Measurements from ENCODE around the gene PLXNA2.

Gene PLXNA2

DNA sequence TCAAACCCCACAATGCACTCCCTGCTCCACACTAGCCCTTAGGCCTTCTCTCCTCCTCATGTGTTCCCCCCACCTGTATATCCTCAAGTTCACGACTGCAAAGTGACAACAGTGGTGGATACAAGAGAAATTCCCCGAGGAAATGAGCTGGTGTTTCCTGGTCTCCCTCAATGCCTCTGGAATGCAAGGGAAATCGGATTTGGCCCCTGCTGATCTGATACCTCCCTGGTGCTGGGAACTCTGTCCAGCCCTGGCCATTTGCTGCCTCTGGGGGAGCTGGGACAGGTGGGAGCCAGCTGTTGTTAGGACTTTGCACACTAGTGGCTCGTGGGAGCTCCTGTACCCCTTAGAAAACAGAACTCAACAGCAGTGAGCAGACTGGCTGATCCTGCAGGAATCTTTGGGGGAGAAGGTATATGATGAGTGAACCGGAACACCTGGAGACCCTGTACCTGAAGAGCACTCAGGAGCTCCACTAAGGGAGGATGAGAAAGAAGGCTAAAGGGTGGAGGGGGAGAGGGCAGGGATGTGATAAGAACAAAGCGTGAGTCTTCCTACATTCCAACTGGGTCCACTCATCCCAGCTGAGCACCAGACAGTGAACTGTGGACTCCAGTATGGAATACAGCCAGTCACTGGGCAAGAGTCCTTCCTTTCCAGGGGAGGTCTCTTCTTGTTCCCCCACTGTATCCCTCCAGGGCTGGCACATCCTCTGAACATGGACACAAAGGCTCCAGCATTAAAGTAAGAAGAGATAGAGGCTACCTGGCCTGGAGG lies 69.3 kb downstream of the PLXNA2 start:
- no peak overlapping the region for H3K4me3 ChIP-seq (ENCODE audit: low read depth, low read length)
- TF ChIP-seq, protein P1, sequence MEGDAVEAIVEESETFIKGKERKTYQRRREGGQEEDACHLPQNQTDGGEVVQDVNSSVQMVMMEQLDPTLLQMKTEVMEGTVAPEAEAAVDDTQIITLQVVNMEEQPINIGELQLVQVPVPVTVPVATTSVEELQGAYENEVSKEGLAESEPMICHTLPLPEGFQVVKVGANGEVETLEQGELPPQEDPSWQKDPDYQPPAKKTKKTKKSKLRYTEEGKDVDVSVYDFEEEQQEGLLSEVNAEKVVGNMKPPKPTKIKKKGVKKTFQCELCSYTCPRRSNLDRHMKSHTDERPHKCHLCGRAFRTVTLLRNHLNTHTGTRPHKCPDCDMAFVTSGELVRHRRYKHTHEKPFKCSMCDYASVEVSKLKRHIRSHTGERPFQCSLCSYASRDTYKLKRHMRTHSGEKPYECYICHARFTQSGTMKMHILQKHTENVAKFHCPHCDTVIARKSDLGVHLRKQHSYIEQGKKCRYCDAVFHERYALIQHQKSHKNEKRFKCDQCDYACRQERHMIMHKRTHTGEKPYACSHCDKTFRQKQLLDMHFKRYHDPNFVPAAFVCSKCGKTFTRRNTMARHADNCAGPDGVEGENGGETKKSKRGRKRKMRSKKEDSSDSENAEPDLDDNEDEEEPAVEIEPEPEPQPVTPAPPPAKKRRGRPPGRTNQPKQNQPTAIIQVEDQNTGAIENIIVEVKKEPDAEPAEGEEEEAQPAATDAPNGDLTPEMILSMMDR (IDR thresholded peaks at IDR 0.05; ENCODE audit: insufficient read depth, low read length, missing control alignments): no peak
- ChIA-PET POLR2A (interaction anchor here (0.7 to 1.1 kb wide), 3 partner anchors 11 to 14 kb away, joined by 3 to 6 read pairs (median 5); no protein-coding TSS in a partner anchor), CTCF (interaction anchor here (0.8 to 2.0 kb wide), 9 partner anchors 9 to 153 kb away, joined by 3 to 7 read pairs (median 4); partner anchors contain the start of gene PLXNA2)
- DNase-seq (ENCODE audit: low read depth, low spot score): no peak

DNA sequence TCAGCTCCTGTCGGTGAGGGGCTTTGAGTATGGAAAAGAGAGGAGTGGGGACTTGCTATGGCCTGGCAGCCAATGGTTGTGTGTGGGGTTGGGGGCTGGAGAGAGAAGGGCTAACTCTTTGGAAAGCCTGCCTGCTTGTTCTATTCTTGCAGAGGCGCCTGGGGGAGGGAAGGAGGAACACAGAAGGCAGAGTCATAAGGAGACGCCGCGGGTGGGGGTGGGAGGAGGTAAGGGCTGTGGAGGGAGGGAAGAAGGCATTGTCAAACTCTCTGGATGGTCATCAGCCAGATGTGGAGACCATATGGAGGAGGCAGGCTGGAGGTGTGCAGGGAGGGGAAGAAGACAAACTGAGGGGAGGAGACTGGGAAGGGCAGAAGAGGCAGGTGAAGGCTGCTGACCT lies 70.0 kb downstream of the PLXNA2 start:
- no peak for DNase-seq (ENCODE audit: low read depth, low spot score)
- CTCF ChIA-PET: interaction anchor here (0.8 to 2.0 kb wide), 8 partner anchors 10 to 152 kb away, joined by 3 to 7 read pairs (median 4); partner anchors contain the start of gene PLXNA2
- no peak overlapping the region for H3K4me3 ChIP-seq (ENCODE audit: low read depth, low read length)
- POLR2A ChIA-PET: interaction anchor here (0.7 kb wide), 1 partner anchor 11 kb away, joined by 6 read pairs; no protein-coding TSS in a partner anchor
- TF ChIP-seq, protein P1 (IDR thresholded peaks at IDR 0.05; ENCODE audit: insufficient read depth, low read length, missing control alignments): no peak

DNA sequence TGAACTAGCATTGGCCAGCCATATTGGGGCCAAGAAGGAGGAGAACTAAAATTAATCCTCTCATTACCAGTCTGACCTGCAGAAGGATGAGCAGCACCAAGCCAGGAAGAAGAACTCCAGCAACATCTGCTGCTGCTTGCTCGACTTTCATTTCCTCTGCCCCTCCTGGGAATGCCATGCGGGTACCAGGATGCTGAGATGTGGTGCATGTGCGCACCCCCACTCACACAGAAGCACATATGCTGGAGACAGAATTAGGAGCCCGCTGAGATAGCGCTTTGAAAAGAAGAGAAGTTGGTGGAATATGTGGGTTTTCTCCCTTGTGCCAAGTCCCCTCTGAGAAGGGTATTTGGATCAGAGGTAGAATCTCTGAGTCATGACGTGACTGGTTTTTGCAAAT lies 70.4 kb downstream of the PLXNA2 start:
- CTCF ChIA-PET: interaction anchor here (1.0 to 2.2 kb wide), 7 partner anchors 8 to 80 kb away, joined by 3 to 10 read pairs (median 5); partner anchors contain the start of gene PLXNA2
- no peak overlapping the region for H3K4me3 ChIP-seq (ENCODE audit: low read depth, low read length)
- POLR2A ChIA-PET: no interaction called here

DNA sequence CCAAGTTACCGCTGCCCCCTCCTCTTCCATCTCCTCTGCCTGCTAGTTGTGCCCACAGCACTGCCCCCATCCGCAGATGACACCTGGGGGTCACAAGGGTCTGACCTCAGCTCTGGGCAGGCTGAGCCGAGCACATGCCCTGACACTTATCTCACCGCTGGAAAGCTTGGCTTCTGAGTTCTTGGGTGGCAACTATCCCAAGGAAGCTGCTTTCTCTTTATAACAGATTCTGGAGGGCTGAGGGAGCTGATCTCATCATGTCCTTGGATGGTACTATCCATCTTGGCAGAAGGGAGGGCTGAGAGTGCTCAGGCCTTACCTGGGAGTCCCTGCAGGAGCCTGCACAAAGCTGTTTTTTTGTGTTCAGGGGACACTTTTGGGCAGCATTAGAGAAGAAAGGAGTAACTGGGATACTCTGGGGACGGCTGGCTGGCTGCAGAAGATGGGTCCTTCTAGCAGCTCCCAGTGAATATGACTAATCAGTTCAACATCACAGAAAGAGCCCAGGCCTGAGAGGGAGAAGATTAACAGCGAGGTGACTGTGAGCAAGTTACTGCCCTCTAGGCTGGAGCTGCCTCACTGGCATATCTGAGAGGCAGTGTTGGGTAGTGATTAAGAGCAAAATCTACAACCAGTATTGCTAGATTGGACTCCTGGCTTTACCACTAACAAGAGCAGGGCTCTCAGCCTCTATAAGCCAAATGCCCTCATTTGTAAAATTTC lies 71.6 kb downstream of the PLXNA2 start:
- H3K4me3 ChIP-seq (ENCODE audit: low read depth, low read length): no peak overlapping the region
- TF ChIP-seq, protein P1 (IDR thresholded peaks at IDR 0.05; ENCODE audit: insufficient read depth, low read length, missing control alignments): no peak
- ChIA-PET CTCF (interaction anchor here (0.7 to 2.2 kb wide), 11 partner anchors 10 to 83 kb away, joined by 3 to 10 read pairs (median 4); no protein-coding TSS in a partner anchor), POLR2A (no interaction called here)
- no peak for DNase-seq (ENCODE audit: low read depth, low spot score)

More for the DNA sequence above, 70.4 kb downstream of the PLXNA2 start:
- DNase-seq (ENCODE audit: low read depth, low spot score): no peak
- TF ChIP-seq, protein P1 (IDR thresholded peaks at IDR 0.05; ENCODE audit: insufficient read depth, low read length, missing control alignments): no peak

DNA sequence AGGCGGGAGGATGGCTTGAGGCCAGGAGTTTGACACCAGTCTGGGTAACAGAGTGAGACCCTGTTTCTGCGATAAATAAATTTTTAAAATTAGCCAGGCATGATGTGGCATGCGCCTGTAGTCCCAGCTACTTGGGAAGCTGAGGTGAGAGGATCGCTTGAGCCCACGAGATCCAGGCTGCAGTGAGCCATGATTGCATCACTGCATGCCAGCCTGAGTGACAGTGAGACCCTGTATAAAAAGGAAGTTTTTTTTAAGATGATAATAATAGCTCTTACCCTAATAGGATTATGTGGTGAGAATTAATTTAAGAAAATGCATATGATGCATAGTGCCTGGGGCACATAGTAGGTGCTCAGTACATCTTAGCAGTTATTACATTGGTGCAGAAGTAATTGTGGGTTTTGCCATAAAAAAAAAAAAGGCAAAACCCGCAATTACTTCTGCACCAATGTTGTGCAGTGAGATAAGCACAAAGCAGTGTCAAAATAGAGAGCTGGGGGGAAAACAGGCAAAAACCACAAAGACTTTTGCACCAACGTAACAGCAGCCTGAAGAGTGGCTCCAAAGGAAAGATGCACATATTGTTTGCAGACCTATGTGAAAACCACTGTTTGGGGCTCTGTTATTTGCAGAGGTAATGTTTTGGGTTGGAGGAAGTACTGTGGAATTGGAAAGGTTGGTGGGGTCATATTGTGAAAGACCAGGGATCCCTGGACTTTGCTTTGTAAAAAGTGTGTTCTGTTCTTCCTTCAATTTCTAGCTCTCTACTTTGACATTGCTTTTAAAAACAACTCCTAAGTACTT lies 72.4 kb downstream of the PLXNA2 start:
- no peak for DNase-seq (ENCODE audit: low read depth, low spot score)
- TF ChIP-seq, protein P1 (IDR thresholded peaks at IDR 0.05; ENCODE audit: insufficient read depth, low read length, missing control alignments): no peak
- POLR2A ChIA-PET: interaction anchor here (0.7 kb wide), 1 partner anchor 65 kb away, joined by 6 read pairs; no protein-coding TSS in a partner anchor
- CTCF ChIA-PET: interaction anchor here (0.7 to 2.2 kb wide), 10 partner anchors 9 to 82 kb away, joined by 3 to 10 read pairs (median 4); no protein-coding TSS in a partner anchor
- H3K4me3 ChIP-seq (ENCODE audit: low read depth, low read length): no peak overlapping the region
